ENCODE results near the gene TBATA. TPM values are rescaled to one million over a fixed set of nuclear protein-coding genes. Genes with fewer than 3 reads are reported as not detected.

Gene TBATA
- total and polyA plus RNA-seq, 4 donors = not detected

DNA sequence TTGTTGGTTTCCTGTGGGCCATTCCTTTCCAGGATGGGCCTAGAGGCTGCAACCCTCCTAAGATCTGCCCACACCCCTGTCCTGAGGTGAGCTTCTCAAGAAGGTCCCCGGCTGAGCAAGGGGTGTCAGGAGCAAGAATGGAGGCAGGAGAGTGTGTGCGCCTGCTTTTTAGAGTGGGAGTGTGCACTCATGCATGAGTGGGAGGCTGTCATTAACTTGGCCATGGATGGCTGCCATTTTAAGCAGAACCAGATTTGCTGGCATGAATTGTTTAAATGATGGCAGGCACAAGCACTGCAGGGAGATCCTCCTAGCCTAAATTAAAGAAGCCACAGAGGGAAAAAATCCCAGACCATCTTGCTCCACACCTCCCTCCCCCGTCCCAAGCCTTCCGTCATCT lies 27.6 kb upstream of the TBATA start:
- H3K4me1 ChIP-seq (ENCODE audit: control insufficient read depth in 4 of 4, insufficient read depth in 4 of 4, low read length in 3 of 4) = peaks cover 2 to 11% (median 8%) of the 10 kb centered on the region in 4 donors
- 96% methylated on average over 4 of the region's 4 CpGs for WGBS
- no peaks in the 10 kb centered on the region for H3K27me3 ChIP-seq (ENCODE audit: control insufficient read depth in 4 of 4, insufficient read depth in 4 of 4, low read length in 3 of 4)
- H3K27ac ChIP-seq (ENCODE audit: low read depth in 1 of 2, low read length in 2 of 2) = no peak overlapping the region
- H3K9ac ChIP-seq (ENCODE audit: low read depth in 1 of 2, low read length in 2 of 2) = no peak overlapping the region
- no peak for DNase-seq (ENCODE audit: low spot score)
- no peaks in the 10 kb centered on the region for H3K9me3 ChIP-seq (ENCODE audit: control insufficient read depth in 4 of 4, low read length in 3 of 4)
- TF ChIP-seq GABPA (IDR thresholded peaks at IDR 0.05 in 1 of 2, conservative IDR thresholded peaks at IDR 0.05 in 1 of 2) = no peak
- no peak for TF ChIP-seq EGR1 (IDR thresholded peaks at IDR 0.05; ENCODE audit: low read depth in 2 of 2)
- TF ChIP-seq JUND (IDR thresholded peaks at IDR 0.05) = no peak
- no peak for TF ChIP-seq SP1 (IDR thresholded peaks at IDR 0.05)
- no peak for TF ChIP-seq NR2F2 (IDR thresholded peaks at IDR 0.05)
- TF ChIP-seq, protein P1, sequence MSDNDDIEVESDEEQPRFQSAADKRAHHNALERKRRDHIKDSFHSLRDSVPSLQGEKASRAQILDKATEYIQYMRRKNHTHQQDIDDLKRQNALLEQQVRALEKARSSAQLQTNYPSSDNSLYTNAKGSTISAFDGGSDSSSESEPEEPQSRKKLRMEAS (IDR thresholded peaks at IDR 0.05) = no peak
- TF ChIP-seq HNF4G (IDR thresholded peaks at IDR 0.05) = no peak
- no peak for TF ChIP-seq YY1 (IDR thresholded peaks at IDR 0.05)
- no peak for TF ChIP-seq HNF4A (conservative IDR thresholded peaks at IDR 0.05)
- no peak for TF ChIP-seq FOXA2 (IDR thresholded peaks at IDR 0.05)
- TF ChIP-seq, protein P2, sequence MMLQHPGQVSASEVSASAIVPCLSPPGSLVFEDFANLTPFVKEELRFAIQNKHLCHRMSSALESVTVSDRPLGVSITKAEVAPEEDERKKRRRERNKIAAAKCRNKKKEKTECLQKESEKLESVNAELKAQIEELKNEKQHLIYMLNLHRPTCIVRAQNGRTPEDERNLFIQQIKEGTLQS (IDR thresholded peaks at IDR 0.05) = no peak
- no peak for TF ChIP-seq FOXA1 (IDR thresholded peaks at IDR 0.05)
- H3K36me3 ChIP-seq (ENCODE audit: control insufficient read depth in 4 of 4, insufficient read depth in 3 of 4, low read depth in 1 of 4, low read length in 3 of 4) = no peaks in the 10 kb centered on the region
- no peak overlapping the region for H3K4me3 ChIP-seq (ENCODE audit: low read depth in 1 of 3, low read length in 3 of 3)

DNA sequence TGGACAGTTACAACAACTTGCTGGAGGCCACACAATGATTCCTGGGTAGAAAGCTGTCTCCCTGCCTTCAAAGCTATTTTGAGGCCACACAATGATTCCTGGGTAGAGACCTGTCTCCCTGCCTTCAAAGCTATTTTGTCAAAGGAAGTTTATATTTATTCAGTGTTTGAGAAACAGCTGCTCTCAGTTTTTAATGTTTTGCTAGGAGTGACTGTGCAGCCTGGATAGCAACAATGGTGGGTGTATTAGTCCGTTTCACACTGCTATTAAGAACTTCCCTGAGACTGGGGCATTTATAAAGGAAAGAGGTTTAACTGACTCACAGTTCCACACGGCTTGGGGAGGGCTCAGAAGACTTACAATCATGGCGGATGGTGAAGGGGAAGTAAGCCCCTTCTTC lies 26.7 kb upstream of the TBATA start:
- Histone ChIP-seq H3K36me3 (ENCODE audit: control insufficient read depth in 4 of 4, insufficient read depth in 3 of 4, low read depth in 1 of 4, low read length in 3 of 4) (no peaks in the 10 kb centered on the region), H3K9ac (ENCODE audit: low read depth in 1 of 2, low read length in 2 of 2) (no peak overlapping the region), H3K27me3 (ENCODE audit: control insufficient read depth in 4 of 4, insufficient read depth in 4 of 4, low read length in 3 of 4) (no peaks in the 10 kb centered on the region), H3K27ac (ENCODE audit: low read depth in 1 of 2, low read length in 2 of 2) (no peak overlapping the region), H3K4me3 (ENCODE audit: low read depth in 1 of 3, low read length in 3 of 3) (no peak overlapping the region), H3K9me3 (ENCODE audit: control insufficient read depth in 4 of 4, low read length in 3 of 4) (no peaks in the 10 kb centered on the region), H3K4me1 (ENCODE audit: control insufficient read depth in 4 of 4, insufficient read depth in 4 of 4, low read length in 3 of 4) (peaks cover 0 to 6% (median 3%) of the 10 kb centered on the region in 4 donors)
- no peak for TF ChIP-seq HNF4A (conservative IDR thresholded peaks at IDR 0.05)
- TF ChIP-seq, protein P3, sequence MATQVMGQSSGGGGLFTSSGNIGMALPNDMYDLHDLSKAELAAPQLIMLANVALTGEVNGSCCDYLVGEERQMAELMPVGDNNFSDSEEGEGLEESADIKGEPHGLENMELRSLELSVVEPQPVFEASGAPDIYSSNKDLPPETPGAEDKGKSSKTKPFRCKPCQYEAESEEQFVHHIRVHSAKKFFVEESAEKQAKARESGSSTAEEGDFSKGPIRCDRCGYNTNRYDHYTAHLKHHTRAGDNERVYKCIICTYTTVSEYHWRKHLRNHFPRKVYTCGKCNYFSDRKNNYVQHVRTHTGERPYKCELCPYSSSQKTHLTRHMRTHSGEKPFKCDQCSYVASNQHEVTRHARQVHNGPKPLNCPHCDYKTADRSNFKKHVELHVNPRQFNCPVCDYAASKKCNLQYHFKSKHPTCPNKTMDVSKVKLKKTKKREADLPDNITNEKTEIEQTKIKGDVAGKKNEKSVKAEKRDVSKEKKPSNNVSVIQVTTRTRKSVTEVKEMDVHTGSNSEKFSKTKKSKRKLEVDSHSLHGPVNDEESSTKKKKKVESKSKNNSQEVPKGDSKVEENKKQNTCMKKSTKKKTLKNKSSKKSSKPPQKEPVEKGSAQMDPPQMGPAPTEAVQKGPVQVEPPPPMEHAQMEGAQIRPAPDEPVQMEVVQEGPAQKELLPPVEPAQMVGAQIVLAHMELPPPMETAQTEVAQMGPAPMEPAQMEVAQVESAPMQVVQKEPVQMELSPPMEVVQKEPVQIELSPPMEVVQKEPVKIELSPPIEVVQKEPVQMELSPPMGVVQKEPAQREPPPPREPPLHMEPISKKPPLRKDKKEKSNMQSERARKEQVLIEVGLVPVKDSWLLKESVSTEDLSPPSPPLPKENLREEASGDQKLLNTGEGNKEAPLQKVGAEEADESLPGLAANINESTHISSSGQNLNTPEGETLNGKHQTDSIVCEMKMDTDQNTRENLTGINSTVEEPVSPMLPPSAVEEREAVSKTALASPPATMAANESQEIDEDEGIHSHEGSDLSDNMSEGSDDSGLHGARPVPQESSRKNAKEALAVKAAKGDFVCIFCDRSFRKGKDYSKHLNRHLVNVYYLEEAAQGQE (IDR thresholded peaks at IDR 0.05) = no peak
- DNase-seq (ENCODE audit: low spot score) = no peak
- WGBS = 85% methylated on average over 3 of the region's 3 CpGs

DNA sequence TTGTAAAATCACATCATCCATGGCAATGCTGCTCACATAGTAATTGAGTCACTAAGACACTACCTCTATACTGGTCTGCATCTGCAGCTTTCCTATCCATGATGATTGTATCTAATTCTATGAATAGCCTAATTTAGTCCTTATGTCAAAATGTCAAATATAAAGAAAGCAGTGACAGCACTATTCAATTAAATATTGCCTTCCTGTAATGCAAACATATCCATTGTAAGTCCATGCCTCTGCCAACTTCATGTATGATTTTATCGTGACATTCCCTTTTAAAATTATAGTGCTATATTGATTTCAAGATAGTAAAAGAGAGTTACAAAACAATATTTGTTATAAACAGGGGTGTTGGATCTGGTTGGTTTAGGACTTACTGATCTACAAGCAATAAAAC lies 25.8 kb upstream of the TBATA start:
- Histone ChIP-seq H3K4me3 (ENCODE audit: low read depth in 1 of 3, low read length in 3 of 3) (no peak overlapping the region), H3K27me3 (ENCODE audit: control insufficient read depth in 4 of 4, insufficient read depth in 4 of 4, low read length in 3 of 4) (no peaks in the 10 kb centered on the region), H3K27ac (ENCODE audit: low read depth in 1 of 2, low read length in 2 of 2) (no peak overlapping the region), H3K9ac (ENCODE audit: low read depth in 1 of 2, low read length in 2 of 2) (no peak overlapping the region), H3K36me3 (ENCODE audit: control insufficient read depth in 4 of 4, insufficient read depth in 3 of 4, low read depth in 1 of 4, low read length in 3 of 4) (no peaks in the 10 kb centered on the region), H3K4me1 (ENCODE audit: control insufficient read depth in 4 of 4, insufficient read depth in 4 of 4, low read length in 3 of 4) (no peaks in the 10 kb centered on the region), H3K9me3 (ENCODE audit: control insufficient read depth in 4 of 4, low read length in 3 of 4) (no peaks in the 10 kb centered on the region)
- no peak for DNase-seq (ENCODE audit: low spot score)
- WGBS = 1% methylated on average over 1 of the region's 1 CpG
- TF ChIP-seq, protein P3 (IDR thresholded peaks at IDR 0.05) = no peak
- TF ChIP-seq FOXA2 (IDR thresholded peaks at IDR 0.05) (no peak), RXRA (IDR thresholded peaks at IDR 0.05) (no peak), EGR1 (IDR thresholded peaks at IDR 0.05; ENCODE audit: low read depth in 2 of 2) (no peak), JUND (IDR thresholded peaks at IDR 0.05) (no peak), RAD21 (IDR thresholded peaks at IDR 0.05) (no peak), TAF1 (conservative IDR thresholded peaks at IDR 0.05) (no peak), GABPA (IDR thresholded peaks at IDR 0.05 in 1 of 2, conservative IDR thresholded peaks at IDR 0.05 in 1 of 2) (no peak), HNF4A (conservative IDR thresholded peaks at IDR 0.05) (no peak), YY1 (IDR thresholded peaks at IDR 0.05) (no peak)
- TF ChIP-seq, protein P2 (IDR thresholded peaks at IDR 0.05) = no peak
- TF ChIP-seq, protein P4, sequence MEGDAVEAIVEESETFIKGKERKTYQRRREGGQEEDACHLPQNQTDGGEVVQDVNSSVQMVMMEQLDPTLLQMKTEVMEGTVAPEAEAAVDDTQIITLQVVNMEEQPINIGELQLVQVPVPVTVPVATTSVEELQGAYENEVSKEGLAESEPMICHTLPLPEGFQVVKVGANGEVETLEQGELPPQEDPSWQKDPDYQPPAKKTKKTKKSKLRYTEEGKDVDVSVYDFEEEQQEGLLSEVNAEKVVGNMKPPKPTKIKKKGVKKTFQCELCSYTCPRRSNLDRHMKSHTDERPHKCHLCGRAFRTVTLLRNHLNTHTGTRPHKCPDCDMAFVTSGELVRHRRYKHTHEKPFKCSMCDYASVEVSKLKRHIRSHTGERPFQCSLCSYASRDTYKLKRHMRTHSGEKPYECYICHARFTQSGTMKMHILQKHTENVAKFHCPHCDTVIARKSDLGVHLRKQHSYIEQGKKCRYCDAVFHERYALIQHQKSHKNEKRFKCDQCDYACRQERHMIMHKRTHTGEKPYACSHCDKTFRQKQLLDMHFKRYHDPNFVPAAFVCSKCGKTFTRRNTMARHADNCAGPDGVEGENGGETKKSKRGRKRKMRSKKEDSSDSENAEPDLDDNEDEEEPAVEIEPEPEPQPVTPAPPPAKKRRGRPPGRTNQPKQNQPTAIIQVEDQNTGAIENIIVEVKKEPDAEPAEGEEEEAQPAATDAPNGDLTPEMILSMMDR (IDR thresholded peaks at IDR 0.05; ENCODE audit: low read depth, low read length, missing input control) = no peak

All from liver (tissue), 9 donors.